ENCODE measurements around the gene CACYBP.
A peak's percentile ranks its signal among the peaks of the same experiment; 100 is the strongest.
"Not testable (repeated sequence)": the region's sequence is repeated elsewhere in the genome, so short reads cannot be mapped to it uniquely, and the experiment has no call there.

The CACYBP gene

GRCh38 chr1:175013445-175013844 is 13.7 kb downstream of the CACYBP start:
- no peak for DNase-seq (ENCODE audit: low read depth)

- peak; percentile 67 for DNase-seq (ENCODE audit: low read depth)
These were observed 15.5 kb downstream of the CACYBP start for GRCh38 chr1:175015243-175015642.

- no peak for DNase-seq (ENCODE audit: low read depth)
These were observed 19.8 kb downstream of the CACYBP start for GRCh38 chr1:175019524-175019923.

GRCh38 chr1:175023043-175023921 is 23.5 kb downstream of the CACYBP start, which contains the start of gene MRPS14:
TSS of gene MRPS14 (minus strand) at chr1:175023425. CDS start at chr1:175023408, 17 bp downstream.
- peak; percentile 95 for DNase-seq (ENCODE audit: low read depth)

GRCh38 chr1:175023922-175024242 is 24.1 kb downstream of the CACYBP start:
- not testable (repeated sequence) for DNase-seq (ENCODE audit: low read depth)

GRCh38 chr1:175024773-175025172 is 25.0 kb downstream of the CACYBP start:
- DNase-seq (ENCODE audit: low read depth): no peak

- DNase-seq (ENCODE audit: low read depth): no peak
These were observed 34.2 kb downstream of the CACYBP start for GRCh38 chr1:175033953-175034352.

GRCh38 chr1:175034775-175035174 is 35.0 kb downstream of the CACYBP start:
- DNase-seq (ENCODE audit: low read depth): no peak

GRCh38 chr1:175035865-175036264 is 36.1 kb downstream of the CACYBP start:
- DNase-seq (ENCODE audit: low read depth): no peak

- no peak for DNase-seq (ENCODE audit: low read depth)
These were observed 36.7 kb downstream of the CACYBP start for GRCh38 chr1:175036476-175036875.

GRCh38 chr1:175037416-175037815 is 37.7 kb downstream of the CACYBP start:
- no peak for DNase-seq (ENCODE audit: low read depth)

- no peak for DNase-seq (ENCODE audit: low read depth)
These were observed 40.7 kb downstream of the CACYBP start for GRCh38 chr1:175040324-175040879.

- no peak for DNase-seq (ENCODE audit: low read depth)
These were observed 42.9 kb downstream of the CACYBP start for GRCh38 chr1:175042650-175043049.

- DNase-seq (ENCODE audit: low read depth): no peak
These were observed 44.1 kb downstream of the CACYBP start for GRCh38 chr1:175043824-175044223.

GRCh38 chr1:175044591-175044990 is 44.8 kb downstream of the CACYBP start:
- not testable (repeated sequence) for DNase-seq (ENCODE audit: low read depth)

- DNase-seq (ENCODE audit: low read depth): no peak
These were observed 45.4 kb downstream of the CACYBP start for GRCh38 chr1:175045097-175045496.

GRCh38 chr1:175045519-175045918 is 45.8 kb downstream of the CACYBP start:
- DNase-seq (ENCODE audit: low read depth): no peak

GRCh38 chr1:175050992-175051391 is 51.2 kb downstream of the CACYBP start:
- DNase-seq (ENCODE audit: low read depth): no peak

GRCh38 chr1:175054736-175055135 is 55.0 kb downstream of the CACYBP start:
- DNase-seq (ENCODE audit: low read depth): no peak
